A172 (cell line): ENCODE data around the gene PLEKHA1. TPM values are rescaled to one million over a fixed set of nuclear protein-coding genes. Genes with fewer than 3 reads are reported as not detected.

Source experiments
- DNase-seq: peaks from one replicate; pipeline ENCODE4 v3.0.0-alpha.2; 2015; ENCODE audit warnings: low spot score
- total RNA-seq: library from RNA; depleted of rRNA; stranded (reverse); fragments of >200 nt; shearing (Covaris generic); gene quantifications from 2 replicates; pipeline ENCODE4 v1.2.3, GENCODE V29; 2014; rRNA removed

PLEKHA1 gene
- total RNA-seq = 5.6 and 6.9 TPM in 2 replicates

GRCh38 chr10:122374237-122374858, at the start of gene PLEKHA1:
PLEKHA1 (plus strand) TSS chr10:122374708; CDS start chr10:122393201, 18,493 bp downstream.
- DNase-seq = peak; percentile 55

DNA sequence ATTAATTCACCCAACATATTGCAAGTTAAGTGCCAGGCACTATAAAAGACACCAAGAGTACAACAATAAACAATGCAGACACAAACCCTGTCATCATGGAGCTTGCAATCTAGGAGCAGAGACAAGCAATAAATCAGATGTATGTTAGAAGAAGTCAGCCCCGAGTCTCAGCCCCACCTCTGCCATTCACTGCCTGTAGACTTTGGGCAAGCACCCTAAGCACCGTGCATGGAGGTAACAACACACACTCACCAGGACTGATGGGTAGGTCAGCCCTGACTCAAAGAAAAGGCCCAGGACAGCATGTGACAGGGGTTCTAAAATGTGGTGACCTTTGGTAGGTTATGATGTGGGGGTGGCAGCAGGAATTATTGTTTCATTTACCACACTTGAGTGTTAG, 49.3 kb upstream of the PLEKHA1 start:
- DNase-seq = no peak

GRCh38 chr10:122326385-122326784, 48.1 kb upstream of the PLEKHA1 start:
- no peak for DNase-seq

GRCh38 chr10:122326806-122327205, 47.7 kb upstream of the PLEKHA1 start:
- no peak for DNase-seq

GRCh38 chr10:122327237-122328206, 47.0 kb upstream of the PLEKHA1 start:
- no peak for DNase-seq

DNA sequence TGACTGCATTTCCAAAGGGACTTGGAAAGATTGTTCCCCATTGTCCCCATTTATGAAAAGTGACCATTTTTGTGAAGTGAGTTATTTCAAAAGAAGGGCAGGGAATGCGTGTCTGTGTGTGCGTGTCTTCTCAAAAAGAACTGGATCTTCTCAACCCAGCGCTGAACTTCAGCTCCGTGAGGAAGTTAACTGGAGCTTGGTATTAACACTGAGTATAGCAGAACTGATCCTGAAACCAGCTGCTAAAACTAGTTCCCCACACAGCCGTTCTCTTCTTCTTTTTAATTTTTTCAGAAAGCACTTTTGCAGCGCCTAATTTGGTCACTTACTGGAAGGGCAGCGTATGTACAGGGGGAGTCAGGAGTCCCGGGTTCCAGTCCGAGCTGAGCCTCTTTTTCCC, 45.8 kb upstream of the PLEKHA1 start:
- DNase-seq = no peak

DNA sequence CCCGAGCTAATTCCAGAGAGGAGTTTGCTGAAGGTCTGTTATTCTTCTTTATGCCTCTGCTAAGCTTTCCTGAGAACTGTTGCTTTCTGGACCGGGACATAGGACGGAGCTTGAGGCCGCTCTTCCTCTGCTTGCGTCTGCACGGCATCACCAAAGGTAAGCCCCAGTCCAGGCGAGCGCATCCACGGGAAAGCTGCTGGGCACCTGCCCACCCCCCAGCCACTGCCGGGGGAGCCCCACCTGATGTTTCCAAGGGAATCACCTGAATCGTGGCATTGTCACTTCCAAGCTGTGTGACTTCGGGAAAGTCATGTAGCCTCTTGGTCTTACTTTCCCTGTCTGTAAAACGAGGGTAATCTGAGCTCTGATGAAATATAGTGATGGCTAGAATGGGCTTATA, 45.1 kb upstream of the PLEKHA1 start:
- DNase-seq = no peak

DNA sequence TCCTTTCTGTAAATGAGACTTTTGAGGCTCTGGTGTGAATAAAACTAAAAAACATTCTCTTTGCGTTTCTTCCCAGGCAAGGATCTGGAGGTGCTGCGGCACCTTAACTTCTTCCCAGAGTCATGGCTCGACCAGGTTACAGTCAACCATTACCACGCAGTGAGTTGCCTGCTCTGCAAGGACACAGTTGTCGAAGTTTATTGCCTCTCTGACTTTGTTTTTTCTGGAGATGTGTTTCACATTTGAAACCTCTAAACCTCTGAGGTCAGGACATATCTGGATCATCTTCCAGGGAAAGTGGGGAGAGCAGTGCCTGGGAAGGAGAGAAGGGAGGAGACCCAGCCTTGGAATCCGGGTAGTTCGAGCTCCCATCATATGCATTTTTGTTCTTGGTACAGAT, 43.4 kb upstream of the PLEKHA1 start:
- no peak for DNase-seq

GRCh38 chr10:122331615-122332446, 42.7 kb upstream of the PLEKHA1 start:
- no peak for DNase-seq

DNA sequence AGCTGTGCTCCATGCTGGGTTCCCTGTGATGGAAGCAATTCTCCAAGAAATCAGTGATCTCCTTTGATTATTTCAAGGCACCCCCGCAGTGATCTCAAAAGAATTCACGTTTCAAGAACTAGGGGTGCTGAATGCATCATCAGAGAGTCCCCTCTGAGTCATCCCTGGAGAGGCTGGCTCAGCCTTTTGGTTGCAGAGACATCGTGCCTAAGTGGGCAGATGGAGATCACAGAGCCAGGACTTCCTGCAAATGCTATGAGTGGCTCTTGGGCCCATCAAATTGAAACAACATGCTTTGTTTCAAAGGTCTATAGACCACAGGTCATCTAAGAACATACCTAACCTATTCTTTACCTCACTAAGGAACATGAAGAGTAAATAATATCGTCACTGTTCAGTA, 41.5 kb upstream of the PLEKHA1 start:
- no peak for DNase-seq

GRCh38 chr10:122336332-122336731, 38.2 kb upstream of the PLEKHA1 start:
- no peak for DNase-seq

GRCh38 chr10:122336961-122337360, 37.5 kb upstream of the PLEKHA1 start:
- DNase-seq = no peak

- DNase-seq = no peak
Observed at GRCh38 chr10:122338609-122339441, 35.7 kb upstream of the PLEKHA1 start.

DNA sequence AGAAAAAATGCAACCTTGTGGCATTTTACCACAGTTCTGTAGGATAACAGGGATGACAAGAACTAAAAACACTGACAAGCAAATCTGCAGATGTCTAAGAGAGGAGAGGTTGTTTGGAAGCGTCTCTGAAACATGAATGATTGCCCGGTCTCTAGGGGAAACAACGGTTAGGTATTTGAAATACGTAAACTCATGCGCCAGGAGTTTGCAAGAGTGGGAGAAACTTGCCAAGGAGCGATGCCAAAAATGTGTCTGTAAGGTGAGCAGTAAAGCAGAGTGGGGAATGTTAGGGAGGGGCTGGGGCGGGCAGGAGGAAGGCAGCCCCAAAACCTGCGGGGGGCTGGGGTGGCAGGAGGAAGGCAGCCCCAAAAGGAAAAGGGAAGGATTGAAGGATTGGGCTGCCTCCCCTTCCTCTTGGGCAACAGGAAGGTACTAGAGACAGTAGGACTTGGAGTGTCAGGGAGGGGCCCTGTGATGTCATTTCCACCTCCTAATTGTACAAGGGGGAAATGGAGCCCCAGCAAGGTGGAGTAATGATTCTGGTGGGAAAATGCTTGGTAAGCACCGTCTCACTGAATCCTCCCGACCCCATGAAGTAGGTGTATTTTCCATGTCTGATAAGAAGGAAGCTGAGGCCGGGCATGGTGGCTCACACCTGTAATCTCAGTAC, 33.2 kb upstream of the PLEKHA1 start:
- no peak for DNase-seq

GRCh38 chr10:122342293-122343134, 32.0 kb upstream of the PLEKHA1 start:
- DNase-seq = peak; percentile 30

DNA sequence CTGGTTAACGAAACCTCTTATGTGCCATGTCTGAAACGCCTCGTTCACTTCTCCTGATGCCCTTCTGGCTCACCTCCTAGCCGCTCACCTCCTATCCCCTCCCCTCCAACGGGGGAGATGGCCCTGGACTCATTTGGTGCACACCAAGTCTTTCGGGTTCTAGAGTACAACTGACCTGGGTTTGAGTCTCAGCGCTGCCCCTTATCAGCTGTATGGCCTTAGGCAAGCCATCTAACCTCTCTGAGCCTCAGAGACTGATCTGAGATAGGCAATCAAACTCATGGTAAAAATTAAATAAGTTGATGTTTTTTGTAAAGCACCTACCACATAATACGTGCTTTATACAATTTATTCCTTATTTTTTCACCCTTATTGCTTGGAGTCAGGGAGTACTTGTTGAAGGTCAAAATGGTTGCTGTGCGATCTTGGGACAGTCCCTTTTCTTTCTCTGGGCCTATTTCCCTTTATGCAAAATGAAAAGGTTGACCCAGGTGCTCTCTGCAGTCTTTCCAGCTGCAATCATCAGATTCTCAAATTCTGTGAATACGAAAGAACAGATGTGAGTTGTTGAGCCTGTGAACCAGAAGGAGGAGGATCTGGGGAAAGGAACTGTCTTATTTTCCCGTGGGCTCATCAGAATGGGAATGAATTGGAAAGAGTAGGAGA, 31.2 kb upstream of the PLEKHA1 start:
- DNase-seq = no peak

DNA sequence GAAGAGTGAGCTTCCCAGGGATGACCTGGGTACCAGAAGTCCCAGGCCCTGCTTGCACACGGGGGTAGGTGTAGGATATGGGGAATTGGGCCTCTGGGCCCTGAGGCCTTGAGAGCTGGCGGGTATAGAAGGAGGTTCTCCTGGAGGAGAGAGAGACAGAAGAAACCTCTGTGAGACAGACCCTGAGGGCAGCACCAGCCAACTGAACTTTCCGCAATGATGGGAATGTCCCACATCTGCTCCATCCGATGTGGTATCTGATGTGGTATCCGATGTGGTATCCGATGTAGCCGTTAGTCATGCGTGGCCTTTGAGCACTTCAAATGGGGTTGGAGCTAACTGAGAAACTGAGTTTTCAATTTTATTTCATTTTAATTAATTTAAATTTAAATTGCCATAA, 30.6 kb upstream of the PLEKHA1 start:
- no peak for DNase-seq

- DNase-seq = peak; percentile 15
Observed at GRCh38 chr10:122344741-122345258, 29.7 kb upstream of the PLEKHA1 start.
